HG03432 (cell line): ENCODE measurements around the gene TRAPPC2.
"Not testable (repeated sequence)": the region's sequence is repeated elsewhere in the genome, so short reads cannot be mapped to it uniquely, and the experiment has no call there.

Experiments
- ATAC-seq: cut with Tn5 transposase; IDR thresholded peaks from one replicate; pipeline ENCODE4 v1.9.1; 2021; ENCODE audit warnings: mild to moderate bottlenecking, moderate library complexity; ENCODE audit not compliant: unreplicated experiment

TRAPPC2 gene

GRCh38 chrX:13673016-13673415, 61.4 kb downstream of the TRAPPC2 start:
- no peak for ATAC-seq

- ATAC-seq, result no peak
These were observed 64.2 kb downstream of the TRAPPC2 start for GRCh38 chrX:13670197-13670596.

- ATAC-seq, result not testable (repeated sequence)
These were observed 64.7 kb downstream of the TRAPPC2 start for GRCh38 chrX:13669755-13670154.

- peak; percentile 84 for ATAC-seq
These were observed 65.1 kb downstream of the TRAPPC2 start for GRCh38 chrX:13669246-13669737.

DNA sequence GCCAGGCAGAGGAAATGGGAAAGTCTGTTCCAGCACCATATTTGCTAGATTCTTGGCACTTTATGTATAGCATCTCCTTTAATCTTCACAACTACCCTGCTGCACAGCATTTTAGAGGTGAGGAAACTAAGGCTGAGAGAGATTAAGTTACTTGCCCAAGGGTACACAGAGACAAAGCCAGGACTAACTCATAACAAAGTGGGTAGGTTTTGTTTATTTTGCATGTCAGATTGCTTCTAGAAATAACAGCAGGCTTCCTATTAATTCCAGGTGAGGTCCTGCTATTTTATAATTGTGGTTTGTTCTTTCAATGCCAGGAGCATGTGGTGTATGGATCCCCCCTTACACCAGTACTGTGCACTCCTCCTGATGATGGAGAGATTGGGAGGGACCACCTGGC, 66.5 kb downstream of the TRAPPC2 start:
- ATAC-seq, result no peak

DNA sequence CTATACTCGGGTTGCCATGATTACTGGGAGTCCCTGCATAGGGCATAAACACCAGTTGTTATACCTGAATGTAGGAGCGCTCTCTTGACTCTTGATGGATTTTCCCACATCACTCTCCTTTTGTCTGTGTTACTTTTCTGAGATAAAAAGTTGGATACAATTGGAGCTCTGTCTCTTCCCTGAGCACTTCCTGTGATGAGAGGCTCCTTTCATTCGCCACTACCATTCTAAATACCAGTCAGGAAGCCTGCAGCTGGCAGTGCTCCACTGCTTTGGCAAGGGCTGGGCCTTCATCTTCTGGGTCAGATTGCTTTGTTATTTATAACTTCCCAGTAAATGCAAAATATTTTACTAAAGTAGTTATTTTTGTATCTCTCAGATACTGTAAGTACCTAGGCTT, 67.6 kb downstream of the TRAPPC2 start:
- no peak for ATAC-seq

DNA sequence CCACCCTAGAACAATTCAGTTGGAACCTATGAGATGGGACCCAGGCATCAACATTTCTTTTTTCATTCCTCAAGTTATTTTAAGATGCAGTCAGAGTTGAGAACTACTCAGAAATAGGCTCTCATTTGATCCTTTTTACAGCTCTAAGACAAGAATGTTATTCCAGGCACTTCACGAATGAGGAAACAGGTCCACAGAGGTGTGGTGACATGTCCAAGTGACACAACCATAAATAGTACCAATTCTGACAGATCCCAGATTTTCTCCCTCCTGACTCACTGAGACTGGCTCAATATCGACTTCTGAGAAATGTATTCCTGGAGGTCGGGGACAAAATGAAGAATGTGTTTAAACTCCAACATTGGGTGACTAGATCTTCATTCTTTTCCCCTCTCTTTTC, 70.4 kb downstream of the TRAPPC2 start:
- ATAC-seq, result no peak

- no peak for ATAC-seq
These were observed 72.0 kb downstream of the TRAPPC2 start for GRCh38 chrX:13662355-13662791.
